NCI-H748 treated with DMSO at 0.1 percent for 48 hours (cell line): ENCODE measurements around the gene EMID1.
A peak's percentile ranks its signal among the peaks of the same experiment; 100 is the strongest.

Source experiments
- DNase-seq: peaks from one replicate; lab custom pipeline; 2025; lab: John Stamatoyannopoulos, UW

The EMID1 gene

DNA sequence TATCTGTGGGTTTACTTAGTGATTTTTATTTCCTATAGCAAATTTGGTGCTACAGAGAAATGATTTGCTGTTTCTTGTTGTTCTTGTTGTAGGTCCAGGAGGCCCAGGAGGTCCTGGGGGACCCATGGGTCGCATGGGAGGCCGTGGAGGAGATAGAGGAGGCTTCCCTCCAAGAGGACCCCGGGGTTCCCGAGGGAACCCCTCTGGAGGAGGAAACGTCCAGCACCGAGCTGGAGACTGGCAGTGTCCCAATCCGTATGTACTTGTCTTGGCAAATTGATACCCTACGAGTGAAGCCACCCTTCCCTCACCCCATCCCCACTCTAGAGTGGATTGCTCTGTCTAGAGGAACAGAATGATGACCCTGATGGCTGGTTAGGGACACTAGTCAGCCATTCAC is 92.9 kb downstream of the EMID1 start:
- no peak for DNase-seq

DNA sequence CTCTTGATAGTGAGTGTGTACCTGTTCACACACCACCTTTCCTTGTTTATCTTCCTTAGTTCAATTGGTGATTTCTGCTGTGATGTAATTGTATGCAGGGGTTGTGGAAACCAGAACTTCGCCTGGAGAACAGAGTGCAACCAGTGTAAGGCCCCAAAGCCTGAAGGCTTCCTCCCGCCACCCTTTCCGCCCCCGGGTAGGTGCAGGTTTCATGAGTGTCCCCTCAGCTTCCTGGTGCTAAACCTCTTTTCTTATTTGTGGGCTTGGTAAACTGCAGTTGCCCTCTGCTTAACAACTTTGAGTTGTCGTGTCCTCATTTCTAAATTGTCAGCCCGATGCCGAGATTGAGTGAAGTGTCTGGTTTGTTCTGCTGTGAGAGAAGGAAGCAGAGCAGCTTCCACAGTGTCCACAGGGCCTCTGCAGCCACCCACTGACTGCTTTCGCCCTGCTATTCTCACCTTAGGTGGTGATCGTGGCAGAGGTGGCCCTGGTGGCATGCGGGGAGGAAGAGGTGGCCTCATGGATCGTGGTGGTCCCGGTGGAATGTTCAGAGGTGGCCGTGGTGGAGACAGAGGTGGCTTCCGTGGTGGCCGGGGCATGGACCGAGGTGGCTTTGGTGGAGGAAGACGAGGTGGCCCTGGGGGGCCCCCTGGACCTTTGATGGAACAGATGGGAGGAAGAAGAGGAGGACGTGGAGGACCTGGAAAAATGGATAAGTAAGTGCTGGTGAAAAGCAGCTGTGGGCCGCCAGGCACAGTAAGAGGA is 93.6 kb downstream of the EMID1 start:
- DNase-seq: no peak

DNA sequence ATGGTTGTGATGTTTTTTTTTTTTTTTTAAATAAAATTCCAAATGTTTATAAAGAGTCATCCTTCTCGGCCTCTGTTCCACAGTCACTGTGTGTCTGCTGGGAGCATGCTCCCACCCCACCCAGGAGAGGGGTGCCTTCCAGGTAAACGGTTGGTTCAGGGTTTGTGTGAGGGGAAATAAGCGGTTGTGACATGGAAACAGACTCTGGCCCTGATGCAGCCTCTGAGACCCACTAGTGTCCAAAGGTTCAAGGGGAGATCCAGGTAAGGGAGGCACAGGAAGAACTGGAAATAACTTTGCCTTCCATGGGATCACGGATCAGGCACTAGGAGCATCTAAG is 94.7 kb downstream of the EMID1 start:
- no peak for DNase-seq

DNA sequence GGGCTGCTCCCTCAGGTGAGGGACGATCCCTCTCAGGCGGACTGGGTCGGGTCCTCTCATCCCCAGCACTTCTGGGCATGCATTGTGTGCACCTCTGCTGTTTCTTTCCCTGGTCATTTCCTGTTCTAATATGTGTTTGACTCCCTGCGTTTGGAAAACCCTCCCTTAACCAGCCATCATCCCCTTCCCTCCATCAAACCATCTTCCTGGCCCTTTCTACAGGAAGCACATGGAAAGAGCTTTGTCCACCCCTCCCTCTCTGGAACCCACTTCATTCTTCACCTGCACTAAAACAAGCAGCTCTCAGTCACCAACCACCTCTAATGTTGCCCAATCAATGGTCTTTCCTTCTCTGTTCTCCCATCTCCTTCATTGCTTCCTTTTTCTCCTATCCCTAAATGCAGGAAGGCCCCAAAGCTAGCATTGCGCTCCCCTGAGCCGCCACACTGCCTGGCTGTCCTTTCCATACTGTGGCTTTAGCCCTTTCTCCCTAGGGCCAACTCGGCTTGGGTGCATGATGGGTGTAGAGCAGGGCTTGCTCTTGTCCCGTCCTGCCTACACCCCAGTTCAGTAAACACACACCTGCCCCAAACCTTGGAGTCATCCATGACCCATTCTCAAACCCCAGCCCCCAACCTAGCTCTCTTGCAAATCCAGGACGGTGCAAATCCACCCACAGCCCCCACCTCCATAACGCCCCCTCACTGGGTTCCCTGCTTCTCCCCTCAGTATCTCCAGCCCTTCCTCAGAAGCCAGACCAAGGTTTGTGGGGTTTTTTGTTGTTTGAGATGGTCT is 95.3 kb downstream of the EMID1 start:
- DNase-seq: no peak

DNA sequence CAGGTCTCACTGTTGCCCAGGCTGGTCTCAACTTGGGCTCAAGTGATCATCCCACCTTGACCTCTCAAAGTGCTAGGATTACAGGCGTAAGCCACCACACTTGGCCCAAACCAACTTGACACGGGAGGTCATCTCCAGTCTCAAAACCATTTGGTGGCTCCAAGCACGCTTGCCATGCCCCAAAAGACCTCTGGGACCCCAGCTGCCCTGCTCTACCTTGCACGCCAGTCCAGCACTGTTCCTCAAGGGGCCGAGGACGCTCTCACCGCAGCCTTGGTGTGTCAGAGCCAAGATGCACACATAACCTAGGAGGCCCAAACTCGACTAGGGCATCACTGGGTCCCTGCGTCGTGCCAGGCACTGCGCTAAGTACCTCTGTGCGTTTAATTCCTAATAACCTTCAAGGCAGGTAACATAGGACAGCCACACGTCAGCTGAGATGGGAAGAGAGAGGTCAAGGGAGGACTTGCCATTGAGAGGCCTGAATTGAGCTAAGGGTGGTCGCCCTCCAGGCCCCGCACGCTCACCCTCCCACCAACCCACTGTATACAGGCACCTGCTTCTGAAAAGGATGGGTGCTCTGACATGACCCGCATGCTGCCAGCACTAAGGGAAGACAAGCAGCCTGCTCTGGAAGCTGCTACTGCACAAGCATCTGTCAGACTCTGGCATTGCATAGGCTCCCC is 96.2 kb downstream of the EMID1 start:
- DNase-seq: no peak

DNA sequence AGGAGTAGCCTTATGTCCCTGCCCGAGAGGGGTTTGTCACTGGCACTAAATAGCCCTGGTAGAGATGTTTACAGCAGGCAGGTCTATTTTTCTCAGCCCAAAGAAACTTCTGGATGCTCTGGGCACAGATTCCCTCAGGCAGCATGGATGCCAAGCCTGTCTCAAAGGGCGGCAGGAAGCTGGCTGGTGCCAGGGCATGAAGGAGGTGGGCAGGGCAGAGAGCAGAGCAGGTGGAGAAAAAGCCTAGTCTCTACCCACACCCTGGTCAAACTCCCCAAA is 96.6 kb downstream of the EMID1 start:
- no peak for DNase-seq

DNA sequence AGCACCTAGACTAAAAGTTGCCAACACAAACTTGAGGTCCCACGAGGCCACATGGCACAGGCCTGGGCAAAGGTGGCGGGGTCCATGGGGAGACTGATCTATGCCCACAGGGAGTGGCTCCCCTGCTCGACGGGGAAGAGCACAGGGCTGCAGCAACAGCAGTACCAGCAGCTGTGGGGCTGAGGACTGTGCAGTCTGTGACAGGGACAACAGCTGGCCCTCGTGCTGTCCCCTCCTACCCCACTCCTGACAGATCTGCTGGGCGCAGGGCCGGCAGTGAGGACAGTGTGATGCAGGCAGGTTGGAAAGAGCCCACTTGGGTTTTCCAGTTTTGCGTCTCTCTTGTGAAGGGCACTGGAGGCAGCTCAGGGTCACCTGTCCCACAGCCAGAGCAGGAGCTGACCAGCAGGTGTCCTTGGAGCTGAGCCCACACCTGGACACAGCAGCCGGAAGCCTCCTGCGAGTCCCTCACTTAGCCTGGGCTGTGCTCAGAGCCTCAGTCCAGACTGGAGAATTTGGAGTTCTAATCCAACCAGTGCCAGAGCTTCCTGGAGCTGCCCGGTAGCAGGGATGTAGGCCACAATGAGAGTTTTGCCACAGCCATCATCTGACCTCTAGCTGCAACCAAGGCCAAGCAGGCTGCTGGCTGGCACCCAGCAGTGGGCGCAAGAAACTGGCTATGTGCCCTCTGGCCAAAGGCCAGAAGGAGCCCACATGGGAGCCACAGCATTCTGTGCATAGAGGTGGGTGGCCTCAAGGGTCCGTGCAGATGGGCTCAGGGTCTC is 97.2 kb downstream of the EMID1 start:
- no peak for DNase-seq

DNA sequence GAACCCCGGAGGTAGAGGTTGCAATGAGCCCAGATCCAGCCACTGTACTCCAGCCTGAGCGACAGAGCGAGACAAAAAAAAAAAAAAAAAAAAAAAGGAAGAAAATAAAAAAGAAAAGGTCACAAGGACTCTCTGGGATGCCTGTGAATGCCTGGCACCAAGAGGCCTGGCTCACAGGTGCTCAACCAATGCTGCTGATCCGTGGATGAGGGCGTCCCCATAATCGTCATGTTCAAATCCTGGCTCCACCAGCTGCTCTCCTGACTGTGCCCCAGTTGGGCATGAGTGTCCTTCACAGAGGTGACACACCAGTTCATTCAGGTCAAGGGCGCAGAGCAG is 100.1 kb downstream of the EMID1 start:
- no peak for DNase-seq

DNA sequence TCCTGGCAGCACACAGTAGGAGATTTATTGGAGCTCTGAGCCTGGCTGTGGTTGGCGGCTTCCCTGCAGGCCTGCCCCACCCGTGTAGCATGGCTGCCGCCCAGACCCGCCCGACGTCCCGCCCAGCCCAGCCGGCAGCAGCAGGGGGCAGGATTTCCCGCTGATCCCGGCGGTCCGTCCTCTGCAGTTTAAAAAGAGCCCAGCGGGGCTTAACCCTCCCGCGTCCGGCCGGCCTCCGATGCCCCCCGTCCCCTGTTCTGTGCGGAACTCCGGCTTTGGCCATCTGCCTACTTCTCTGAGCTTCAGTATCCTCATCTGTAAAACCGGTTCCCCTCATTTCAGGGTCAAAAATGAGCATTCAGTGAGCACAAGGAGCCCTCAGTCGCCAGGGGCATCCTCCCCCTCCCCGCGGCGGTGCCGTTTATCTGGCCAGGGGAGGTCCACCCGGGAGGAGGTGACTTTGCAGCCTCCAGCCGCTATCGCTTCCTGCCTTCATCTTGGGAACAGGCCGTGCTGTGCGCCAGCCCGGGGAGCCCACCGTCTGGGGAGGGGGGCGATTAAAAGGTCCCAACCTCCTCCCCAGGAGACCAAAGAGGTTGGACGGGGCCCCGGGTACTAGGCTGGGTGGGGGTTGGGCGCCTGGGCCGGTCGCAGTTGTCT is 100.6 kb downstream of the EMID1 start, which contains the start of gene GAS2L1:
TSS of gene GAS2L1 (plus strand) at position 476 of the 660 bp plus-strand sequence. CDS start 1,456 bp downstream, outside the sequence.
- no peak for DNase-seq

DNA sequence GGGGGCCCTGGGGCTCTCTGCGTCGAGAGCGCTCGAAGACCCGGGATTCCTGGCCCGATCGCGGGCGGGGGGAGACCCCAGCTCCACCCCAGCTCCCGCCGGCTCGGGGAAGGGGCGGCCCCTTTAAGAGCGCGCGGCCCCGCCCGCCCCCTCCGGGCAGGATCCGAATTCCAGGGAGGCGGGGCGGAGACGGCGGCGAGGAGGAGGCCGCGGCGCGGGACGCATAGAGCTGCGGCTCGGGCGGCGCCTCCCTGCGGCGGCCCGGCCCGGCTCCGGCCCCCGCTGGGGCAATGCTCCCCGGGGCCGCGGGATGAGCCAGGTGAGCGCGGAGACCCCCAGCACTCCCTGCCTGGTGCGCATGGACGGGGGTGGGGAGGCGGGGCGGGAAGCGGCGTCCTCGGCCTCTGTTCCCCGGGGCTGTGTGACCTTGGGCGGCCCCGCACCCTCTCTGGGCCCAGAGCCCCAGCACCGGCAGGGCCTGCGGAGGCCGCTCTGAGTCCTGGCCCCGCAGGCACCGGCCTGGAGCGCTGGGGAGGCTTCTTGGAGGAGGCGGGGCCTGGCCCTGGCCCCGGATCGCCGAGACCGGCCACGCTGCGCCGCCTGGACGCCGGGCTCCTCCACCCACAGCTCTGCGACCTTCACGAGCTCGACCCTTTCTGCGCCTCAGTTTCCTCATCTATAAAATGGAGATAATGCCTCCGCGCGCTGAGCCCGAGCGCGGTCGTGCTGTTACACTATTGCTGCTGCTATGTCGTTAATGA is 101.3 kb downstream of the EMID1 start:
- DNase-seq: peak; percentile 44

DNA sequence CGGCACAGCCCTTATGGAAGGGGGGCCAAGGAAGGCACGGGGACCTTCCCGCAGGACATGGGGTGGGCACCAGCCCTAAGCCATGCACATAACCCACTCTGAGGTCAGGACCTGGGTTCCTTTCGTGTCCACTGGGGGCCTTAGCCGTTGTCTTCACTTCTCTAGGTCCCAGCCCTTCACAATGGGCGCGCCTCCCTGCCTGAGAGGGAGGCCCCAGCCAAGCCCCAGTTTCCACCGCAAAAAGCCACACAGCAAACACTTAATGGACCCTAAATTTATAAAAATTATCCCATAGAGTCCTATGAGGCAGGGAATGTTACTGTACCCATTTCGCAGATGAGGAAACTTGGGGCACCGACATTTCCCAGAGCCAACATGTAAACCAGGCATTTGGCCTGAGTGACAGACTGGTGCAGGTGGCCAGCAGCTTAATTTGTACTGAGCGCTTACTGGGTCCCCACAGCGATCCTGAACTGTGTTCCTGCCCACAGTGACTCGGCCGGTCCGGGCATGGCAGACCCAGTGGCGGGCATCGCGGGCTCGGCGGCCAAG is 102.0 kb downstream of the EMID1 start:
- no peak for DNase-seq

DNA sequence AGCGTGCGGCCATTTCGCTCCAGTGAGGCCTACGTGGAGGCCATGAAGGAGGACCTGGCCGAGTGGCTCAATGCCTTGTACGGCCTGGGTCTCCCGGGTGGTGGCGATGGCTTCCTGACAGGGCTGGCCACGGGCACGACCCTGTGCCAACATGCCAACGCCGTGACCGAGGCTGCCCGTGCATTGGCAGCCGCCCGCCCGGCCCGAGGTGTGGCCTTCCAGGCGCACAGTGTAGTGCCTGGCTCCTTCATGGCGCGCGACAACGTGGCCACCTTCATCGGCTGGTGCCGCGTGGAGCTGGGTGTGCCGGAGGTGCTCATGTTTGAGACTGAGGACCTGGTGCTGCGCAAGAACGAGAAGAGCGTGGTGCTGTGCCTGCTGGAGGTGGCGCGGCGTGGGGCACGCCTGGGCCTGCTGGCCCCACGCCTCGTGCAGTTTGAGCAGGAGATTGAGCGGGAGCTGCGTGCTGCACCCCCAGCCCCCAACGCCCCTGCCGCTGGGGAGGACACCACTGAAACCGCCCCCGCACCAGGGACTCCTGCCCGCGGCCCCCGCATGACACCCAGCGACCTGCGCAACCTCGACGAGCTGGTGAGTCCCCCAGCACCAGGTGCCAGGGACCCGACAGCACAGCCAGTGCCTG is 102.6 kb downstream of the EMID1 start:
- no peak for DNase-seq

DNA sequence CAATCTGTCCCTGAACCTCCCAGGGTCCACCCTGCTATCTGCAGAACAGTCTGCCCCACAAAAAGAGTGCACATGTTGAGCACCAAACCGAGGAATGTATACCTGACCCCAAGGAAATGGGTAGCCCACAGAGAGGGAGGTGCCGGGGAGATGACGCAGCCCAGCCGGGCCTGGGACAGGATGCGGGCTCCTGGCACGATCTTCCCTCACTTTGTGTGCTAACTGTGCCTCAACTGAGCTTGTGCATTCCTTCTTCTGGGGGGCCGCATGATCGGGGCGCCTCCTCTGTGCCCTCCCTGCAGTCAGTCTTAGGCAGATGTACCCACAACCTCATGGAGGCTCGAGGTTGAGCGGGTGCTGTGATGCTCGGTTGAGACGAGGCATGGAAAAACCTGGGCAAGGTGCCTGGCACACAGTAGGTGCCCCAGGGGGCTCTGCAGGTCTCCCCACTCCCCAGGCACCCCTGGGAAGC is 103.1 kb downstream of the EMID1 start:
- DNase-seq: no peak
